ENCODE results near the gene SALL3.

SALL3 gene

DNA sequence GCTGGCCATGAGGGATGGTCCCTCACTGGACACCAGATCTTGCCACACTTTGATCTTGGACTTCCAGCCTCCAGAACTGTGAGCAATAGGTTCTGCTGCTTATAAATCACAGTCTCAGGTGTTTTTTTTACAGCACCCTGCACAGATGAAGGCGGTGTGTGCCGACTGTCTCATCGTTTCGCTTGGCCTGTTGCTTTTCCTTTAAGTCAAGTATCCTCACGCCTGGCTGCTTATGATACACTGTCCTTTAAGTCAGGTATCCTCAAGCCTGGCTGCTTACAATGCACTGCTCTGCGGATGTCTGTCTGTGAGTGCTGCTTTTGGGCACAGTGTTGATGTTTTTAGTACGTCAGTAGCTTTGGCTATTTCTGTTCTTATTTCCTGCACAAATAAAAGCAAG is 40.3 kb downstream of the SALL3 start:
- DNase-seq (ENCODE audit: low read depth in 1 of 2, low spot score in 1 of 2) = no peak
- TF ChIP-seq, protein P1, sequence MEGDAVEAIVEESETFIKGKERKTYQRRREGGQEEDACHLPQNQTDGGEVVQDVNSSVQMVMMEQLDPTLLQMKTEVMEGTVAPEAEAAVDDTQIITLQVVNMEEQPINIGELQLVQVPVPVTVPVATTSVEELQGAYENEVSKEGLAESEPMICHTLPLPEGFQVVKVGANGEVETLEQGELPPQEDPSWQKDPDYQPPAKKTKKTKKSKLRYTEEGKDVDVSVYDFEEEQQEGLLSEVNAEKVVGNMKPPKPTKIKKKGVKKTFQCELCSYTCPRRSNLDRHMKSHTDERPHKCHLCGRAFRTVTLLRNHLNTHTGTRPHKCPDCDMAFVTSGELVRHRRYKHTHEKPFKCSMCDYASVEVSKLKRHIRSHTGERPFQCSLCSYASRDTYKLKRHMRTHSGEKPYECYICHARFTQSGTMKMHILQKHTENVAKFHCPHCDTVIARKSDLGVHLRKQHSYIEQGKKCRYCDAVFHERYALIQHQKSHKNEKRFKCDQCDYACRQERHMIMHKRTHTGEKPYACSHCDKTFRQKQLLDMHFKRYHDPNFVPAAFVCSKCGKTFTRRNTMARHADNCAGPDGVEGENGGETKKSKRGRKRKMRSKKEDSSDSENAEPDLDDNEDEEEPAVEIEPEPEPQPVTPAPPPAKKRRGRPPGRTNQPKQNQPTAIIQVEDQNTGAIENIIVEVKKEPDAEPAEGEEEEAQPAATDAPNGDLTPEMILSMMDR (IDR thresholded peaks at IDR 0.05; ENCODE audit: insufficient read depth, low read length) = no peak
- TF ChIP-seq, protein P2, sequence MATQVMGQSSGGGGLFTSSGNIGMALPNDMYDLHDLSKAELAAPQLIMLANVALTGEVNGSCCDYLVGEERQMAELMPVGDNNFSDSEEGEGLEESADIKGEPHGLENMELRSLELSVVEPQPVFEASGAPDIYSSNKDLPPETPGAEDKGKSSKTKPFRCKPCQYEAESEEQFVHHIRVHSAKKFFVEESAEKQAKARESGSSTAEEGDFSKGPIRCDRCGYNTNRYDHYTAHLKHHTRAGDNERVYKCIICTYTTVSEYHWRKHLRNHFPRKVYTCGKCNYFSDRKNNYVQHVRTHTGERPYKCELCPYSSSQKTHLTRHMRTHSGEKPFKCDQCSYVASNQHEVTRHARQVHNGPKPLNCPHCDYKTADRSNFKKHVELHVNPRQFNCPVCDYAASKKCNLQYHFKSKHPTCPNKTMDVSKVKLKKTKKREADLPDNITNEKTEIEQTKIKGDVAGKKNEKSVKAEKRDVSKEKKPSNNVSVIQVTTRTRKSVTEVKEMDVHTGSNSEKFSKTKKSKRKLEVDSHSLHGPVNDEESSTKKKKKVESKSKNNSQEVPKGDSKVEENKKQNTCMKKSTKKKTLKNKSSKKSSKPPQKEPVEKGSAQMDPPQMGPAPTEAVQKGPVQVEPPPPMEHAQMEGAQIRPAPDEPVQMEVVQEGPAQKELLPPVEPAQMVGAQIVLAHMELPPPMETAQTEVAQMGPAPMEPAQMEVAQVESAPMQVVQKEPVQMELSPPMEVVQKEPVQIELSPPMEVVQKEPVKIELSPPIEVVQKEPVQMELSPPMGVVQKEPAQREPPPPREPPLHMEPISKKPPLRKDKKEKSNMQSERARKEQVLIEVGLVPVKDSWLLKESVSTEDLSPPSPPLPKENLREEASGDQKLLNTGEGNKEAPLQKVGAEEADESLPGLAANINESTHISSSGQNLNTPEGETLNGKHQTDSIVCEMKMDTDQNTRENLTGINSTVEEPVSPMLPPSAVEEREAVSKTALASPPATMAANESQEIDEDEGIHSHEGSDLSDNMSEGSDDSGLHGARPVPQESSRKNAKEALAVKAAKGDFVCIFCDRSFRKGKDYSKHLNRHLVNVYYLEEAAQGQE (IDR thresholded peaks at IDR 0.05; ENCODE audit: insufficient replicate concordance, low read depth) = no peak
- TF ChIP-seq GABPA (IDR thresholded peaks at IDR 0.05; ENCODE audit: low read depth) = no peak
- Histone ChIP-seq H3K4me3 (replicated peaks; ENCODE audit: insufficient read depth, low read length) (no peak overlapping the region), H3K27me3 (ENCODE audit: insufficient read depth, poor library complexity, severe bottlenecking) (peaks cover 2% of the 10 kb centered on the region), H3K27ac (replicated peaks) (no peak overlapping the region)

DNA sequence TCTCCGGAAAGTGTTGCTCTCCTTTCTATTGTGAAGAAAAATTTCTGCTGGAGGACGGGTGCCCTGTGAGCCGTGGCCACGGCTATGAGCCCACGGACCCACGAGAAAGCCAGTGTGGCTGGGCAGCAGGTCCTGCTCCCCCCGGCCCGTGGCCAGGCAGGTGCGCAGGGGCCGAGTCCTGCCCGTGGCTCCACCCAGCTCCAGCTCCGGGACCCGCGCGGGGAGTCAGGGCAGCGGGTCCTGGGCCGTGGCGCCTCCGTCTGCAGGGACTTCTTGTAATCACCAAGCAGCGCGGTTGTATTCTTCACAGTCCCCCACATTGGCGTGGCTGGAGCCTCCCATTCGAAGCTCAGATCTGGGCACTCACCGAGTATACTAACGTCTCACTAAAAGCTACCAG is 43.0 kb downstream of the SALL3 start:
- DNase-seq (ENCODE audit: low read depth in 1 of 2, low spot score in 1 of 2) = no peak
- Histone ChIP-seq H3K27ac (replicated peaks) (no peak overlapping the region), H3K4me3 (replicated peaks; ENCODE audit: insufficient read depth, low read length) (no peak overlapping the region), H3K27me3 (ENCODE audit: insufficient read depth, poor library complexity, severe bottlenecking) (no peaks in the 10 kb centered on the region)
- TF ChIP-seq, protein P1 (IDR thresholded peaks at IDR 0.05; ENCODE audit: insufficient read depth, low read length) = no peak
- TF ChIP-seq SPI1 (IDR thresholded peaks at IDR 0.05; ENCODE audit: borderline replicate concordance, low read depth) (no peak), GABPA (IDR thresholded peaks at IDR 0.05; ENCODE audit: low read depth) (no peak), POLR2AphosphoS5 (IDR thresholded peaks at IDR 0.05; ENCODE audit: low read depth) (no peak)
- TF ChIP-seq, protein P2 (IDR thresholded peaks at IDR 0.05; ENCODE audit: insufficient replicate concordance, low read depth) = no peak

DNA sequence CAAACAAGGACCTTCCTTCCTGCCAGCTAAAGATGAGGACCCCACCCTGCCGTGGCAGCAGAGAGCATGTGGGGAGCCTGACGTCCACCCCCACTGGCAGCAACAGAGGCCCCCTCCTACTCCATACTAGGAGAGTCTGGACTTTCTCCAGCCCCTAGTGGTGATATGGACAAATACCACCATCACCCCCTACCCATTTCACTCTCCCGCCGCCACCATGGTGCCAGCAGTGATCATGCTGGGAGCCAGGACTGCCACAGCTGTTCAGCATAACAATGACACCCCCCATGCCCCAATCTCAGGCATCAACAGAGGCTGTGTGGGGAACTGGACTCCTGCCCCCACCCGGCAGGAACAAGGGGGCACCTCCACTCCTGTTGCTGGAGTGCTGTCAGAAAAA is 46.9 kb downstream of the SALL3 start:
- H3K4me3 ChIP-seq (replicated peaks; ENCODE audit: insufficient read depth, low read length) = no peak overlapping the region
- TF ChIP-seq, protein P2 (IDR thresholded peaks at IDR 0.05; ENCODE audit: insufficient replicate concordance, low read depth) = no peak
- TF ChIP-seq GABPA (IDR thresholded peaks at IDR 0.05; ENCODE audit: low read depth) (no peak), POLR2AphosphoS5 (IDR thresholded peaks at IDR 0.05; ENCODE audit: low read depth) (no peak), SPI1 (IDR thresholded peaks at IDR 0.05; ENCODE audit: borderline replicate concordance, low read depth) (no peak)
- TF ChIP-seq, protein P1 (IDR thresholded peaks at IDR 0.05; ENCODE audit: insufficient read depth, low read length) = no peak
- no peak overlapping the region for H3K27ac ChIP-seq (replicated peaks)
- no peaks in the 10 kb centered on the region for H3K27me3 ChIP-seq (ENCODE audit: insufficient read depth, poor library complexity, severe bottlenecking)
- DNase-seq (ENCODE audit: low read depth in 1 of 2, low spot score in 1 of 2) = no peak

All from HL-60 (cell line).